Measurements from ENCODE around the gene TTC6. TPM values are rescaled to one million over a fixed set of nuclear protein-coding genes. Genes with fewer than 3 reads are reported as not detected.

Gene TTC6
- total RNA-seq, 1 experiment from 2014 or later = 0.54 TPM

GRCh38 chr14:37586797-37587130 lies 8.7 kb upstream of the TTC6 start:
- in situ Hi-C loops (cut with HindIII; ENCODE audit: low pct_unique_long_range_greater_than_20kb, low sequenced_read_pairs) (no loop called here), intact Hi-C loops (cut with micrococcal nuclease; ENCODE audit: unreplicated experiment) (no loop called here)
- POLR2A ChIA-PET = interaction anchor here (0.6 kb wide), 1 partner anchor 343 kb away, joined by 4 read pairs; no protein-coding TSS in a partner anchor

GRCh38 chr14:37587131-37587803 lies 8.2 kb upstream of the TTC6 start:
- intact Hi-C loops (cut with micrococcal nuclease; ENCODE audit: unreplicated experiment) (no loop called here), in situ Hi-C loops (cut with HindIII; ENCODE audit: low pct_unique_long_range_greater_than_20kb, low sequenced_read_pairs) (no loop called here)
- Histone ChIP-seq H3K36me3 (ENCODE audit: control insufficient read depth, insufficient read depth, low read length) (no peaks in the 10 kb centered on the region), H3K27me3 (ENCODE audit: control insufficient read depth, insufficient read depth, low read length) (no peaks in the 10 kb centered on the region), H3K9me3 (ENCODE audit: control insufficient read depth, insufficient read depth, low read depth, low read length) (no peaks in the 10 kb centered on the region), H3K27ac (ENCODE audit: low read length) (no peak overlapping the region), H3K4me3 (ENCODE audit: low read depth in 2 of 2, low read length in 2 of 2) (no peak overlapping the region), H3K4me1 (ENCODE audit: control insufficient read depth, insufficient read depth, low read length) (no peaks in the 10 kb centered on the region; the same call in 1 of the 2 replicates)
- ATAC-seq (no peak), DNase-seq (ENCODE audit: low read depth, low spot score) (no peak)
- BruUV-seq (replicated peaks) = no TSS peak
- ChIA-PET CTCF (no interaction called here), POLR2A (interaction anchor here (0.6 kb wide), 1 partner anchor 343 kb away, joined by 4 read pairs; no protein-coding TSS in a partner anchor)
- no peak for TF ChIP-seq REST (IDR thresholded peaks at IDR 0.05; ENCODE audit: insufficient read depth in 1 of 2, low read depth in 2 of 2, low read length in 1 of 2)
- no peak for TF ChIP-seq POLR2AphosphoS5 (IDR thresholded peaks at IDR 0.05; ENCODE audit: low read depth, low read length)
- TF ChIP-seq SIN3A (IDR thresholded peaks at IDR 0.05; ENCODE audit: borderline replicate concordance, insufficient read depth, low read depth, low read length) = no peak

More at GRCh38 chr14:37586797-37587130, 8.7 kb upstream of the TTC6 start:
- no peaks in the 10 kb centered on the region for H3K27me3 ChIP-seq (ENCODE audit: control insufficient read depth, insufficient read depth, low read length)
- DNase-seq (ENCODE audit: low read depth, low spot score) = no peak
- CTCF ChIA-PET = no interaction called here
- no peak overlapping the region for H3K27ac ChIP-seq (ENCODE audit: low read length)
- H3K9me3 ChIP-seq (ENCODE audit: control insufficient read depth, insufficient read depth, low read depth, low read length) = no peaks in the 10 kb centered on the region
- H3K4me3 ChIP-seq (ENCODE audit: low read depth in 2 of 2, low read length in 2 of 2) = no peak overlapping the region
- BruUV-seq (replicated peaks) = no TSS peak
- ATAC-seq = no peak
- no peaks in the 10 kb centered on the region for H3K36me3 ChIP-seq (ENCODE audit: control insufficient read depth, insufficient read depth, low read length)
- no peaks in the 10 kb centered on the region; the same call in 1 of the 2 replicates for H3K4me1 ChIP-seq (ENCODE audit: control insufficient read depth, insufficient read depth, low read length)
- TF ChIP-seq POLR2AphosphoS5 (IDR thresholded peaks at IDR 0.05; ENCODE audit: low read depth, low read length) (no peak), SIN3A (IDR thresholded peaks at IDR 0.05; ENCODE audit: borderline replicate concordance, insufficient read depth, low read depth, low read length) (no peak), TCF7L2 (IDR thresholded peaks at IDR 0.05; ENCODE audit: low read depth, low read length) (no peak), CTCF (IDR thresholded peaks at IDR 0.05) (no peak), REST (IDR thresholded peaks at IDR 0.05; ENCODE audit: insufficient read depth in 1 of 2, low read depth in 2 of 2, low read length in 1 of 2) (no peak)

All from Panc1 (cell line).